IMR-90 (cell line): ENCODE data around the gene SDK1. TPM values are rescaled to one million over a fixed set of nuclear protein-coding genes. Genes with fewer than 3 reads are reported as not detected.

Experiments
- ATAC-seq: fragments of 200-7000 bp; cut with Tn5 transposase; 2 replicates; pipeline ENCODE4 v1.9.1; 2020; ENCODE audit warnings: low read depth, mild to moderate bottlenecking, moderate library complexity
- BruUV-seq: library from RNA; stranded (reverse); fragments of 400-500 nt; replicated peaks from 2 replicates; lab custom pipeline; 2021; lab: Mats Ljungman, UMichigan
- CTCF ChIA-PET: fragments of 300-600 bp; formaldehyde crosslinking; extraction: SDS; loops from one replicate; lab custom pipeline; 2021; ENCODE audit warnings: antibody characterized with exemption; lab: Yijun Ruan, JAX
- POLR2A ChIA-PET: fragments of 300-600 bp; sonication (Branson Sonifier 250); formaldehyde crosslinking; loops from one replicate; lab custom pipeline; 2022; ENCODE audit warnings: antibody characterized with exemption; ENCODE audit not compliant: unreplicated experiment; lab: Charles Lee
- DNase-seq: peaks from one replicate; pipeline ENCODE4 v3.0.0; 2013
- H2AFZ ChIP-seq: replicated peaks from 2 replicates; pipeline ENCODE3; 2013; ENCODE audit warnings: low read length, mild to moderate bottlenecking; ENCODE audit not compliant: poor library complexity
- H2AK5ac ChIP-seq: 2 replicates; pipeline ENCODE4 v1.6.1; 2013; ENCODE audit warnings: low read depth, low read length, inconsistent platforms
- H2AK9ac ChIP-seq: replicated peaks from 2 replicates; pipeline ENCODE3; 2013; ENCODE audit warnings: mild to moderate bottlenecking, low read depth, low read length, moderate library complexity; ENCODE audit not compliant: poor library complexity
- H2BK120ac ChIP-seq: 2 replicates; pipeline ENCODE4 v1.6.1; 2013; ENCODE audit warnings: low read depth, low read length, inconsistent platforms
- H2BK15ac ChIP-seq: 3 replicates; pipeline ENCODE4 v1.6.1; 2013; ENCODE audit warnings: low read depth, low read length, inconsistent platforms
- H2BK20ac ChIP-seq: 2 replicates; pipeline ENCODE4 v1.6.1; 2013; ENCODE audit warnings: low read depth, mild to moderate bottlenecking, inconsistent platforms, low read length, moderate library complexity
- H2BK5ac ChIP-seq: 2 replicates; pipeline ENCODE4 v1.6.1; 2013; ENCODE audit warnings: mild to moderate bottlenecking, low read depth, low read length, inconsistent platforms; ENCODE audit not compliant: poor library complexity, severe bottlenecking
- H3K14ac ChIP-seq: replicated peaks from 2 replicates; pipeline ENCODE4 v1.6.1; 2013; ENCODE audit warnings: low read depth, low read length, inconsistent platforms
- H3K18ac ChIP-seq: 2 replicates; pipeline ENCODE4 v1.6.1; 2013; ENCODE audit warnings: low read depth, low read length, control low read depth
- H3K23ac ChIP-seq: 2 replicates; pipeline ENCODE4 v1.6.1; 2013; ENCODE audit warnings: low read depth, low read length, inconsistent platforms
- H3K27ac ChIP-seq: 2 replicates; pipeline ENCODE4 v1.5.1; 2013; ENCODE audit warnings: mild to moderate bottlenecking, control low read depth, low read length; ENCODE audit not compliant: insufficient read depth
- H3K27me3 ChIP-seq: 2 replicates; pipeline ENCODE4 v1.6.1; 2013; ENCODE audit warnings: low read length; ENCODE audit not compliant: control insufficient read depth, insufficient read depth
- H3K36me3 ChIP-seq: 2 replicates; pipeline ENCODE4 v1.6.1; 2013; ENCODE audit warnings: low read length, mixed read lengths; ENCODE audit not compliant: control insufficient read depth, insufficient read depth
- H3K4ac ChIP-seq: 2 replicates; pipeline ENCODE4 v1.6.1; 2013; ENCODE audit warnings: low read depth, low read length, inconsistent platforms
- H3K4me1 ChIP-seq: 2 replicates; pipeline ENCODE4 v1.6.1; 2013; ENCODE audit warnings: low read length, mixed read lengths; ENCODE audit not compliant: control insufficient read depth, insufficient read depth
- H3K4me2 ChIP-seq: 2 replicates; pipeline ENCODE4 v1.6.1; 2013; ENCODE audit warnings: low read depth, mild to moderate bottlenecking, control low read depth, low read length, moderate library complexity
- H3K4me3 ChIP-seq: 2 replicates; pipeline ENCODE4 v1.5.1; 2013; ENCODE audit warnings: low read depth, mild to moderate bottlenecking, control low read depth, low read length, moderate library complexity; ENCODE audit not compliant: insufficient read depth
- H3K56ac ChIP-seq: 2 replicates; pipeline ENCODE4 v1.6.1; 2013; ENCODE audit warnings: low read length, inconsistent platforms; ENCODE audit not compliant: insufficient read depth; ENCODE audit errors: extremely low read depth
- H3K79me1 ChIP-seq, 2 experiments: 2 replicates each; pipeline ENCODE4 v1.6.1; 2013; ENCODE audit warnings: low read length in 2 of 2, inconsistent platforms in 1 of 2, low read depth in 1 of 2
- H3K9ac ChIP-seq: 2 replicates; pipeline ENCODE4 v1.6.1; 2013; ENCODE audit warnings: low read depth, low read length, control low read depth
- H3K9me1 ChIP-seq: 2 replicates; pipeline ENCODE4 v1.6.1; 2013; ENCODE audit warnings: low read length, inconsistent platforms; ENCODE audit not compliant: insufficient read depth
- H3K9me3 ChIP-seq: 2 replicates; pipeline ENCODE4 v1.6.1; 2013; ENCODE audit warnings: low read length; ENCODE audit not compliant: control insufficient read depth, insufficient read depth
- H4K20me1 ChIP-seq: 2 replicates; pipeline ENCODE4 v1.6.1; 2013; ENCODE audit warnings: low read length, inconsistent platforms; ENCODE audit not compliant: insufficient read depth
- H4K5ac ChIP-seq: 2 replicates; pipeline ENCODE4 v1.6.1; 2013; ENCODE audit warnings: mild to moderate bottlenecking, low read depth, low read length, control low read depth
- H4K8ac ChIP-seq, 2 experiments: 2 replicates each; pipeline ENCODE4 v1.6.1; 2013; ENCODE audit warnings: low read depth in 2 of 2, low read length in 2 of 2, control low read depth in 1 of 2, inconsistent platforms in 1 of 2
- H4K91ac ChIP-seq: 2 replicates; pipeline ENCODE4 v1.6.1; 2013; ENCODE audit warnings: low read depth, low read length, inconsistent platforms; ENCODE audit not compliant: insufficient read depth
- BHLHE40 ChIP-seq: fragments of 150-350 bp; IDR thresholded peaks from 2 replicates; pipeline ENCODE4 v1.6.1; 2016; ENCODE audit warnings: mild to moderate bottlenecking, low read depth, low read length
- FOS ChIP-seq: fragments of 150-350 bp; IDR thresholded peaks from 2 replicates; pipeline ENCODE4 v1.6.1; 2016; ENCODE audit warnings: low read depth, low read length
- MAFK ChIP-seq: IDR thresholded peaks from 2 replicates; pipeline ENCODE4 v1.6.1; 2012; ENCODE audit warnings: low read depth, low read length, improper control_type of control experiment
- NFE2L2 ChIP-seq: fragments of 150-350 bp; IDR thresholded peaks from 2 replicates; pipeline ENCODE4 v1.6.1; 2016; ENCODE audit warnings: low read depth, mild to moderate bottlenecking, low read length
- POLR2A ChIP-seq: IDR thresholded peaks from 2 replicates; pipeline ENCODE4 v1.6.1; 2012; ENCODE audit warnings: mild to moderate bottlenecking, low read depth, low read length
- RFX5 ChIP-seq: IDR thresholded peaks from 2 replicates; pipeline ENCODE4 v1.8.0; 2012; ENCODE audit warnings: low read depth, mild to moderate bottlenecking, low read length, moderate library complexity
- USF2 ChIP-seq: fragments of 150-350 bp; IDR thresholded peaks from 2 replicates; pipeline ENCODE4 v1.6.1; 2017; ENCODE audit warnings: mild to moderate bottlenecking, antibody characterized with exemption, low read length, low read depth
- WGBS, 2 experiments: methylation state at CpG; one replicate each; pipeline versions ENCODE4 v1.1.5 to v1.1.7; 2013; ENCODE audit warnings: missing lambda C conversion rate in 2 of 2; ENCODE audit not compliant: insufficient read length in 1 of 2; ENCODE audit errors: extremely low coverage in 2 of 2; 5-methylcytosine and 5-hydroxymethylcytosine counted together
- dilution Hi-C: fragments of 300-500 bp; cut with HindIII; formaldehyde crosslinking; loops from one replicate; pipeline ENCODE4 v1.14.3; 2018; ENCODE audit warnings: low sequenced_read_pairs; ENCODE audit not compliant: unreplicated experiment
- in situ Hi-C: fragments of 300-500 bp; cut with MboI; formaldehyde crosslinking; loops from 3 replicates; pipeline ENCODE4 v1.14.3; 2019; ENCODE audit warnings: low sequenced_read_pairs, inconsistent platforms, mixed read lengths
- intact Hi-C: fragments of 100-400 bp; cut with micrococcal nuclease; formaldehyde crosslinking; loops from 2 replicates; pipeline ENCODE4 v1.10.0; 2022
- polyA plus RNA-seq, 3 experiments: library from polyadenylated mRNA; depleted of rRNA; stranded (reverse); fragments of >200 nt; gene quantifications; 2 replicates each; pipeline ENCODE4 v1.2.3, GENCODE V29; 2012; ENCODE audit warnings: low replicate concordance in 1 of 3
- total RNA-seq: library from RNA; depleted of rRNA; stranded (reverse); fragments of >200 nt; gene quantifications from 2 replicates; pipeline ENCODE4 v1.2.3, GENCODE V29; 2012

SDK1 gene
- total and polyA plus RNA-seq, 2 of the 4 experiments (the other 2 are of a cell fraction) = 1.5 to 1.6 TPM

- dilution Hi-C loops = no loop called here
- no peak overlapping the region for H3K56ac ChIP-seq
- H3K36me3 ChIP-seq = no peaks in the 10 kb centered on the region
- H4K91ac ChIP-seq = no peak overlapping the region
- in situ Hi-C loops = no loop called here
- no peak overlapping the region for H3K23ac ChIP-seq
- intact Hi-C loops = no loop called here
- 64% methylated on average over 3 of the region's 7 CpGs; no CpG with 5 or more reads in 1 of the 2 experiments for WGBS, 2 experiments
- no peak for DNase-seq
- H3K4ac ChIP-seq = no peak overlapping the region
- H2AFZ ChIP-seq = no peak overlapping the region
- no peak overlapping the region for H3K4me3 ChIP-seq
- H3K18ac ChIP-seq = no peak overlapping the region
- no peak overlapping the region for H4K8ac ChIP-seq
- ATAC-seq = no peak
- POLR2A ChIA-PET = no interaction called here
- H3K4me2 ChIP-seq = no peak overlapping the region
- no peak overlapping the region for H2AK9ac ChIP-seq
- no peak overlapping the region for H4K5ac ChIP-seq
- H3K9ac ChIP-seq = no peak overlapping the region
- BruUV-seq = no TSS peak
- H2BK120ac ChIP-seq = no peak overlapping the region
- H3K9me3 ChIP-seq = peaks cover 27% of the 10 kb centered on the region
- H3K14ac ChIP-seq = no peak overlapping the region
- H3K79me1 ChIP-seq = no peaks in the 10 kb centered on the region
- TF ChIP-seq POLR2A = no peak
- no peak for TF ChIP-seq RFX5
- TF ChIP-seq FOS = no peak
- no peak for TF ChIP-seq BHLHE40
- TF ChIP-seq USF2 = no peak
- no peak for TF ChIP-seq MAFK
- TF ChIP-seq NFE2L2 = no peak
- no peak overlapping the region for H3K27ac ChIP-seq
- no peaks in the 10 kb centered on the region for H3K27me3 ChIP-seq
- no peak overlapping the region for H2BK5ac ChIP-seq
- CTCF ChIA-PET = no interaction called here
- no peaks in the 10 kb centered on the region for H3K9me1 ChIP-seq
- no peak overlapping the region for H2BK15ac ChIP-seq
- H4K20me1 ChIP-seq = no peaks in the 10 kb centered on the region
- no peak overlapping the region for H2BK20ac ChIP-seq
- no peaks in the 10 kb centered on the region for H3K4me1 ChIP-seq
- no peak overlapping the region for H2AK5ac ChIP-seq
Measured at GRCh38 chr7:4018601-4019316, 717.7 kb downstream of the SDK1 start.
